Neural cell (in vitro differentiated cells): ENCODE data around the gene ADGRA1. TPM values are rescaled to one million over a fixed set of nuclear protein-coding genes. Genes with fewer than 3 reads are reported as not detected.

Source experiments
- H2AFZ ChIP-seq: fragments of 200-600, 300-800 bp; sonication (generic), shearing (Covaris generic); 2 replicates; pipeline ENCODE4 v1.6.0; 2014; ENCODE audit warnings: low read depth, mild to moderate bottlenecking, antibody characterized with exemption, low read length, moderate library complexity
- H3F3A ChIP-seq: fragments of 200-600 bp; shearing (Covaris generic); 2 replicates; pipeline ENCODE4 v1.6.1; 2016; ENCODE audit warnings: mild to moderate bottlenecking, moderate library complexity, mixed read lengths, antibody characterized with exemption, low read length; ENCODE audit not compliant: insufficient read depth, poor library complexity, severe bottlenecking
- H3K27ac ChIP-seq: fragments of 200-600, 300-800 bp; sonication (generic), shearing (Covaris generic); 2 replicates; pipeline ENCODE4 v1.5.1; 2014; ENCODE audit warnings: mild to moderate bottlenecking, low read length, moderate library complexity
- H3K27me3 ChIP-seq: fragments of 300-800, 200-600 bp; sonication (generic), shearing (Covaris generic); 2 replicates; pipeline ENCODE4 v1.6.0; 2014; ENCODE audit warnings: mild to moderate bottlenecking, low read depth, low read length, moderate library complexity; ENCODE audit not compliant: insufficient read depth
- H3K36me3 ChIP-seq: fragments of 300-800, 200-600 bp; sonication (generic), shearing (Covaris generic); 2 replicates; pipeline ENCODE4 v1.5.1; 2014; ENCODE audit warnings: mild to moderate bottlenecking, antibody characterized with exemption, low read length, moderate library complexity; ENCODE audit not compliant: insufficient read depth
- H3K4me2 ChIP-seq: fragments of 300-800, 200-600 bp; sonication (generic), shearing (Covaris generic); 2 replicates; pipeline ENCODE4 v1.6.0; 2014; ENCODE audit warnings: mild to moderate bottlenecking, low read length
- H3K4me3 ChIP-seq: fragments of 300-800, 200-600 bp; sonication (generic), shearing (Covaris generic); 2 replicates; pipeline ENCODE4 v1.5.1; 2014; ENCODE audit warnings: mild to moderate bottlenecking, low read length, moderate library complexity
- H3K79me2 ChIP-seq: fragments of 200-600 bp; shearing (Covaris generic); replicated peaks from 2 replicates; pipeline ENCODE4 v1.6.0; 2014; ENCODE audit warnings: mild to moderate bottlenecking, low read length, moderate library complexity; ENCODE audit not compliant: insufficient read depth
- H3K9ac ChIP-seq: fragments of 300-800, 200-600 bp; sonication (generic), shearing (Covaris generic); 2 replicates; pipeline ENCODE4 v1.6.1; 2016; ENCODE audit warnings: mild to moderate bottlenecking, low read length, mixed read lengths
- H3K9me2 ChIP-seq: fragments of 200-600 bp; shearing (Covaris generic); 2 replicates; pipeline ENCODE4 v1.6.1; 2016; ENCODE audit warnings: mild to moderate bottlenecking, low read length, mixed read lengths; ENCODE audit not compliant: insufficient read depth
- H3K9me3 ChIP-seq: fragments of 200-600, 300-800 bp; sonication (generic), shearing (Covaris generic); 2 replicates; pipeline ENCODE4 v1.6.1; 2016; ENCODE audit warnings: mild to moderate bottlenecking, mixed run types, low read length, moderate library complexity, mixed read lengths
- H4K20me1 ChIP-seq: fragments of 200-600 bp; shearing (Covaris generic); 2 replicates; pipeline ENCODE4 v1.6.1; 2016; ENCODE audit warnings: mild to moderate bottlenecking, mixed run types; ENCODE audit not compliant: insufficient read depth
- EP300 ChIP-seq: fragments of 450-650 bp; conservative IDR thresholded peaks from 2 replicates; pipeline ENCODE4 v1.6.1; 2014; ENCODE audit warnings: antibody characterized with exemption, mild to moderate bottlenecking, moderate library complexity; ENCODE audit not compliant: poor library complexity, severe bottlenecking
- EZH2 ChIP-seq: fragments of 200-600, 300-800 bp; shearing (Covaris generic), sonication (generic); IDR thresholded peaks from 2 replicates; pipeline ENCODE4 v1.6.1; 2014; ENCODE audit warnings: antibody characterized with exemption, low read length, borderline replicate concordance, mild to moderate bottlenecking; ENCODE audit not compliant: insufficient read depth, poor library complexity, severe bottlenecking
- MXI1 ChIP-seq: fragments of 450-650 bp; conservative IDR thresholded peaks from 2 replicates; pipeline ENCODE4 v1.6.1; 2014; ENCODE audit warnings: antibody characterized with exemption, mild to moderate bottlenecking; ENCODE audit not compliant: poor library complexity, severe bottlenecking
- POLR2AphosphoS5 ChIP-seq: IDR thresholded peaks from 2 replicates; pipeline ENCODE4 v1.6.1; 2012
- RAD21 ChIP-seq: fragments of 450-650 bp; conservative IDR thresholded peaks from 2 replicates; pipeline ENCODE4 v1.6.1; 2014; ENCODE audit warnings: antibody characterized with exemption, mild to moderate bottlenecking, moderate library complexity
- REST ChIP-seq: IDR thresholded peaks from 2 replicates; pipeline ENCODE4 v1.6.1; 2012; ENCODE audit warnings: borderline replicate concordance
- SMC3 ChIP-seq: fragments of 450-650 bp; conservative IDR thresholded peaks from 2 replicates; pipeline ENCODE4 v1.6.1; 2014; ENCODE audit warnings: antibody characterized with exemption, mild to moderate bottlenecking, moderate library complexity; ENCODE audit not compliant: poor library complexity
- TAF1 ChIP-seq: IDR thresholded peaks from 2 replicates; pipeline ENCODE4 v1.6.1; 2012; ENCODE audit warnings: low read depth
- polyA plus RNA-seq: library from polyadenylated mRNA; depleted of rRNA; stranded (reverse); fragments of >200 nt; gene quantifications from 2 replicates; pipeline ENCODE4 v1.2.3, GENCODE V29; 2014
- TF ChIP-seq, protein P1 (sequence below): fragments of 450-650 bp; IDR thresholded peaks from 2 replicates; pipeline ENCODE4 v1.5.1; 2014; ENCODE audit warnings: antibody characterized with exemption, mild to moderate bottlenecking, moderate library complexity; ENCODE audit not compliant: poor library complexity, severe bottlenecking

The ADGRA1 gene
- polyA plus RNA-seq, 1 donor from 2014 or later, result 2.2 TPM

GRCh38 chr10:133084491-133084890 is 3.2 kb upstream of the ADGRA1 start:
- Histone ChIP-seq H3K27ac (no peak overlapping the region), H3K4me2 (no peak overlapping the region), H2AFZ (no peak overlapping the region), H3K79me2 (no peaks in the 10 kb centered on the region), H3K27me3 (no peaks in the 10 kb centered on the region), H3K36me3 (no peaks in the 10 kb centered on the region), H3K4me3 (no peak overlapping the region), H3K9me2 (no peaks in the 10 kb centered on the region), H3K9ac (no peak overlapping the region), H3F3A (no peaks in the 10 kb centered on the region), H4K20me1 (no peaks in the 10 kb centered on the region), H3K9me3 (no peaks in the 10 kb centered on the region)
- TF ChIP-seq MXI1 (no peak), RAD21 (no peak), SMC3 (no peak)

DNA sequence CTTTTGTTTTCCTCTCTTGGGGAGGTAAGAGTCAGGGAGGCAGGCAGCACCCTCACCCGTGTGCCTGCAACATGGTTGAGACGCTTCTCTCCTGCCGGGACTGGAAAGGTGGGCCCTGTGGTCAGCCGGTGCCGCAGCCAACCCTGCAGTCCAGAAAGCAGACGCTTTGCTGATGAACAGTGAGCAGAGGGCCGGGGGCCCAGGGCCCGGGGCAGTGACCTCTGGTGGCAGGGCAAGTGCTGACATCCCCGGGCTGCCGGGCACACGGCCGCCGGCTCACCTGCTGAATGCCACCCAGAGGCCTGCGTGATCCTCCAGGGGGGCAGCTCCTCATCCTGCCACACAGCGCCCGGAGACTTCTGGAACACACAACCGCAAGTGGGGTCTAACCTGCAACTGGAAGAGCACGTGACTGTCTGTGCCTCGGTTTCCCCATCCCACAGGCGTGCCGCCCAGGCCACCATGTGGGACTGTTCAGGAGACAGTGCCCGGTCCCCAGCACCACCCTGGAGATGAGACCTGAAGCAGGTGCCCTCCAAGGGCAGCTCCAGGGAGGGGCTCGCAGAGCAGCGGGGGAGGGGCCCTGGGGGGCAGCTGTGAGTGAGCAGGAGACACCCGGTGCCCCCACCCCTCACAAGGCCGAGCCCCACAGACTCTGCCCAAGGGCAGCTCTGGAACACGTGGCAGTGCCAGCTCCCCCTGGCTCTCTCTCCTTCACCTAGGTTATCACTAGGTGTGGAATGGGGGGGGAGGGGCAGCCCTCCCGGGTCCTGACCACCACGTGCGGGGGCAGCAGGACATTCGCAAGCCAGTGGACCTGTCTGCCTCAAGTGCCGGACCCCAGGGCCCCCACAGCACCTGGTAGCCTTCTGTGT is 2.2 kb upstream of the ADGRA1 start:
- Histone ChIP-seq H3K4me3 (no peak overlapping the region), H3K27ac (no peak overlapping the region)

More for the DNA sequence above, 2.2 kb upstream of the ADGRA1 start:
- Histone ChIP-seq H3F3A (no peaks in the 10 kb centered on the region), H3K79me2 (no peaks in the 10 kb centered on the region), H2AFZ (no peak overlapping the region), H4K20me1 (no peaks in the 10 kb centered on the region), H3K9me2 (no peaks in the 10 kb centered on the region), H3K9me3 (no peaks in the 10 kb centered on the region), H3K36me3 (no peaks in the 10 kb centered on the region), H3K4me2 (no peak overlapping the region), H3K27me3 (no peaks in the 10 kb centered on the region), H3K9ac (no peak overlapping the region)
- TF ChIP-seq RAD21 (no peak), POLR2AphosphoS5 (no peak), EP300 (no peak), TAF1 (no peak), MXI1 (no peak), SMC3 (no peak), REST (no peak), EZH2 (no peak)
- TF ChIP-seq, protein P1, sequence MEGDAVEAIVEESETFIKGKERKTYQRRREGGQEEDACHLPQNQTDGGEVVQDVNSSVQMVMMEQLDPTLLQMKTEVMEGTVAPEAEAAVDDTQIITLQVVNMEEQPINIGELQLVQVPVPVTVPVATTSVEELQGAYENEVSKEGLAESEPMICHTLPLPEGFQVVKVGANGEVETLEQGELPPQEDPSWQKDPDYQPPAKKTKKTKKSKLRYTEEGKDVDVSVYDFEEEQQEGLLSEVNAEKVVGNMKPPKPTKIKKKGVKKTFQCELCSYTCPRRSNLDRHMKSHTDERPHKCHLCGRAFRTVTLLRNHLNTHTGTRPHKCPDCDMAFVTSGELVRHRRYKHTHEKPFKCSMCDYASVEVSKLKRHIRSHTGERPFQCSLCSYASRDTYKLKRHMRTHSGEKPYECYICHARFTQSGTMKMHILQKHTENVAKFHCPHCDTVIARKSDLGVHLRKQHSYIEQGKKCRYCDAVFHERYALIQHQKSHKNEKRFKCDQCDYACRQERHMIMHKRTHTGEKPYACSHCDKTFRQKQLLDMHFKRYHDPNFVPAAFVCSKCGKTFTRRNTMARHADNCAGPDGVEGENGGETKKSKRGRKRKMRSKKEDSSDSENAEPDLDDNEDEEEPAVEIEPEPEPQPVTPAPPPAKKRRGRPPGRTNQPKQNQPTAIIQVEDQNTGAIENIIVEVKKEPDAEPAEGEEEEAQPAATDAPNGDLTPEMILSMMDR, result no peak
